ENCODE results near the gene ZMYND8.
"Not testable (repeated sequence)": the region's sequence is repeated elsewhere in the genome, so short reads cannot be mapped to it uniquely, and the experiment has no call there.

ZMYND8 gene

GRCh38 chr20:47210470-47210869, 146.0 kb downstream of the ZMYND8 start:
- no peak for TF ChIP-seq BHLHE40 (IDR thresholded peaks at IDR 0.05; ENCODE audit: borderline replicate concordance)
- TF ChIP-seq HDGF (IDR thresholded peaks at IDR 0.05; ENCODE audit: borderline replicate concordance): no peak
- no peak for TF ChIP-seq FOXM1 (IDR thresholded peaks at IDR 0.05; ENCODE audit: borderline replicate concordance)
- TF ChIP-seq SUZ12 (IDR thresholded peaks at IDR 0.05): no peak
- no peak for TF ChIP-seq ZNF384 (IDR thresholded peaks at IDR 0.05)
- TF ChIP-seq FOXK2 (IDR thresholded peaks at IDR 0.05): no peak
- TF ChIP-seq LEF1 (IDR thresholded peaks at IDR 0.05; ENCODE audit: borderline replicate concordance): no peak
- no peak for TF ChIP-seq TARDBP (IDR thresholded peaks at IDR 0.05)
- no peak for TF ChIP-seq ARNT (IDR thresholded peaks at IDR 0.05)
- no peak for TF ChIP-seq NFRKB (IDR thresholded peaks at IDR 0.05)
- no peak for TF ChIP-seq SP1 (IDR thresholded peaks at IDR 0.05)
- TF ChIP-seq CTBP1 (IDR thresholded peaks at IDR 0.05; ENCODE audit: borderline replicate concordance): no peak
- ChIA-PET POLR2A (no interaction called here), CTCF (no interaction called here)
- DNase-seq (ENCODE audit: extremely low spot score): no peak

GRCh38 chr20:47209982-47210381, 146.5 kb downstream of the ZMYND8 start:
- DNase-seq (ENCODE audit: extremely low spot score): no peak
- POLR2A ChIA-PET: no interaction called here
- TF ChIP-seq ZNF384 (IDR thresholded peaks at IDR 0.05): no peak
- TF ChIP-seq FOXA1 (IDR thresholded peaks at IDR 0.05): no peak
- no peak for TF ChIP-seq BHLHE40 (IDR thresholded peaks at IDR 0.05; ENCODE audit: borderline replicate concordance)
- TF ChIP-seq SP1 (IDR thresholded peaks at IDR 0.05): no peak
- no peak for TF ChIP-seq SUZ12 (IDR thresholded peaks at IDR 0.05)
- TF ChIP-seq NFRKB (IDR thresholded peaks at IDR 0.05): no peak
- TF ChIP-seq HDGF (IDR thresholded peaks at IDR 0.05; ENCODE audit: borderline replicate concordance): no peak
- no peak for TF ChIP-seq FOXK2 (IDR thresholded peaks at IDR 0.05)
- no peak for TF ChIP-seq TARDBP (IDR thresholded peaks at IDR 0.05)
- no peak for TF ChIP-seq CTBP1 (IDR thresholded peaks at IDR 0.05; ENCODE audit: borderline replicate concordance)
- TF ChIP-seq ARNT (IDR thresholded peaks at IDR 0.05): no peak
- no peak for TF ChIP-seq LEF1 (IDR thresholded peaks at IDR 0.05; ENCODE audit: borderline replicate concordance)
- no peak for TF ChIP-seq FOXM1 (IDR thresholded peaks at IDR 0.05; ENCODE audit: borderline replicate concordance)
- no peak for TF ChIP-seq PKNOX1 (IDR thresholded peaks at IDR 0.05)
- no peak for TF ChIP-seq L3MBTL2 (conservative IDR thresholded peaks at IDR 0.05)
- CTCF ChIA-PET: no interaction called here

- no peak for DNase-seq (ENCODE audit: extremely low spot score)
- POLR2A ChIA-PET: no interaction called here
- TF ChIP-seq TARDBP (IDR thresholded peaks at IDR 0.05): no peak
- no peak for TF ChIP-seq LEF1 (IDR thresholded peaks at IDR 0.05; ENCODE audit: borderline replicate concordance)
- CTCF ChIA-PET: interaction anchor here (1.2 kb wide), 1 partner anchor 175 kb away, joined by 6 read pairs; no protein-coding TSS in a partner anchor
Observed at GRCh38 chr20:47208534-47209174, 147.8 kb downstream of the ZMYND8 start.

- TF ChIP-seq FOXM1 (IDR thresholded peaks at IDR 0.05; ENCODE audit: borderline replicate concordance) (no peak), ARNT (IDR thresholded peaks at IDR 0.05) (no peak), BHLHE40 (IDR thresholded peaks at IDR 0.05; ENCODE audit: borderline replicate concordance) (no peak), SP1 (IDR thresholded peaks at IDR 0.05) (no peak), ZNF384 (IDR thresholded peaks at IDR 0.05) (no peak), PKNOX1 (IDR thresholded peaks at IDR 0.05) (no peak), TARDBP (IDR thresholded peaks at IDR 0.05) (no peak), HDGF (IDR thresholded peaks at IDR 0.05; ENCODE audit: borderline replicate concordance) (no peak), FOXK2 (IDR thresholded peaks at IDR 0.05) (no peak), NFRKB (IDR thresholded peaks at IDR 0.05) (no peak), L3MBTL2 (conservative IDR thresholded peaks at IDR 0.05) (no peak), LEF1 (IDR thresholded peaks at IDR 0.05; ENCODE audit: borderline replicate concordance) (no peak), FOXA1 (IDR thresholded peaks at IDR 0.05) (no peak), CTBP1 (IDR thresholded peaks at IDR 0.05; ENCODE audit: borderline replicate concordance) (no peak), SUZ12 (IDR thresholded peaks at IDR 0.05) (no peak), ELF4 (IDR thresholded peaks at IDR 0.05) (no peak)
- ChIA-PET POLR2A (no interaction called here), CTCF (interaction anchor here (0.7 kb wide), 1 partner anchor 11 kb away, joined by 4 read pairs; no protein-coding TSS in a partner anchor)
- no peak for DNase-seq (ENCODE audit: extremely low spot score)
Observed at GRCh38 chr20:47206962-47207641, 149.4 kb downstream of the ZMYND8 start.

GRCh38 chr20:47206552-47206951, 149.9 kb downstream of the ZMYND8 start:
- CTCF ChIA-PET; DNase-seq (ENCODE audit: extremely low spot score); POLR2A ChIA-PET: not testable (repeated sequence)

GRCh38 chr20:47205577-47206123, 150.8 kb downstream of the ZMYND8 start:
- CTCF ChIA-PET: interaction anchor here (0.6 to 1.7 kb wide), 6 partner anchors 11 to 1016 kb away, joined by 3 to 11 read pairs (median 4); no protein-coding TSS in a partner anchor
- peak; percentile 72 for DNase-seq (ENCODE audit: extremely low spot score)

GRCh38 chr20:47204850-47205122, 151.7 kb downstream of the ZMYND8 start:
- DNase-seq (ENCODE audit: extremely low spot score); POLR2A ChIA-PET: not testable (repeated sequence)
- CTCF ChIA-PET: interaction anchor here (0.7 to 1.7 kb wide), 3 partner anchors 180 to 1016 kb away, joined by 3 to 11 read pairs (median 4); no protein-coding TSS in a partner anchor

More at GRCh38 chr20:47205577-47206123, 150.8 kb downstream of the ZMYND8 start:
- POLR2A ChIA-PET: no interaction called here
- TF ChIP-seq HDGF (IDR thresholded peaks at IDR 0.05; ENCODE audit: borderline replicate concordance): no peak
- peak; percentile 54; the same call in 1 of the 2 replicates for TF ChIP-seq L3MBTL2 (conservative IDR thresholded peaks at IDR 0.05)
